Endothelial cell of umbilical vein (primary cell): ENCODE data around the gene KHSRP. TPM values are rescaled to one million over a fixed set of nuclear protein-coding genes. Genes with fewer than 3 reads are reported as not detected.

Experiments
- BruUV-seq: library from RNA; stranded (reverse); fragments of 400-500 nt; replicated peaks from 2 replicates; lab custom pipeline; 2021; lab: Mats Ljungman, UMichigan
- CTCF ChIA-PET: fragments of 300-600, 350-600 bp; sonication (Branson Sonifier 250); formaldehyde crosslinking; loops from one replicate; lab custom pipeline; 2021; ENCODE audit warnings: antibody characterized with exemption, inconsistent platforms; lab: Charles Lee
- POLR2A ChIA-PET: fragments of 300-600, 350-600 bp; sonication (Branson Sonifier 250); formaldehyde crosslinking; loops from one replicate; lab custom pipeline; 2021; ENCODE audit warnings: antibody characterized with exemption, inconsistent platforms; lab: Charles Lee
- DNase-seq: peaks from one replicate; pipeline ENCODE4 v3.0.0-alpha.2; 2011; ENCODE audit warnings: low read depth, low spot score
- FAIRE-seq: peaks from 2 replicates; lab custom pipeline; 2011; peaks lifted over from hg19 to GRCh38; lab: Jason Lieb, UNC
- H2AFZ ChIP-seq: 2 replicates; pipeline ENCODE4 v1.6.0; 2012; ENCODE audit warnings: low read depth, low read length, control low read depth, inconsistent platforms
- H3K27ac ChIP-seq: 2 replicates; pipeline ENCODE4 v1.5.1; 2011; ENCODE audit warnings: low read depth, mild to moderate bottlenecking, control low read depth, low read length, moderate library complexity; ENCODE audit not compliant: insufficient read depth
- H3K27me3 ChIP-seq, 2 experiments: 2 replicates each; pipeline versions ENCODE4 v1.6.0 to v1.6.1; 2011; ENCODE audit warnings: low read length in 2 of 2, mixed read lengths in 1 of 2; ENCODE audit not compliant: control insufficient read depth in 2 of 2, insufficient read depth in 2 of 2
- H3K36me3 ChIP-seq, 2 experiments: 2 replicates in 1 of 2; 3 replicates in 1 of 2; pipeline ENCODE4 v1.5.1; 2011; ENCODE audit warnings: low read length in 2 of 2, mild to moderate bottlenecking in 1 of 2, moderate library complexity in 1 of 2; ENCODE audit not compliant: control insufficient read depth in 2 of 2, insufficient read depth in 2 of 2; ENCODE audit errors: extremely low read depth in 1 of 2
- H3K4me1 ChIP-seq: 3 replicates; pipeline ENCODE4 v1.5.1; 2011; ENCODE audit warnings: mild to moderate bottlenecking, low read length; ENCODE audit not compliant: control insufficient read depth, insufficient read depth; ENCODE audit errors: extremely low read depth
- H3K4me2 ChIP-seq: 2 replicates; pipeline ENCODE4 v1.6.1; 2011; ENCODE audit warnings: low read length, control low read depth, mixed read lengths; ENCODE audit not compliant: insufficient read depth
- H3K4me3 ChIP-seq, 3 experiments: fragments of 200-600 bp in 1 of 3; sonication (generic), shearing (Covaris generic) in 1 of 3; replicated peaks in 1 of 3; 2 replicates each; pipeline ENCODE4 v1.5.1; 2011 to 2016; ENCODE audit warnings: control low read depth in 3 of 3, low read length in 3 of 3, mild to moderate bottlenecking in 2 of 3, inconsistent platforms in 1 of 3, low read depth in 1 of 3, moderate library complexity in 1 of 3; ENCODE audit not compliant: insufficient read depth in 1 of 3
- H3K79me2 ChIP-seq: 2 replicates; pipeline ENCODE4 v1.6.0; 2012; ENCODE audit warnings: low read length, inconsistent platforms; ENCODE audit not compliant: control insufficient read depth, insufficient read depth
- H3K9ac ChIP-seq: replicated peaks from 2 replicates; pipeline ENCODE3; 2011; ENCODE audit warnings: low read length, control low read depth; ENCODE audit not compliant: insufficient read depth; ENCODE audit errors: extremely low read depth
- H3K9me1 ChIP-seq: replicated peaks from 3 replicates; pipeline ENCODE4 v1.6.0; 2011; ENCODE audit warnings: mild to moderate bottlenecking, low read length; ENCODE audit not compliant: control insufficient read depth, insufficient read depth; ENCODE audit errors: extremely low read depth
- H3K9me3 ChIP-seq: replicated peaks from 2 replicates; pipeline ENCODE4 v1.5.1; 2012; ENCODE audit warnings: low read length, inconsistent platforms; ENCODE audit not compliant: control insufficient read depth, insufficient read depth
- H4K20me1 ChIP-seq: replicated peaks from 2 replicates; pipeline ENCODE3; 2011; ENCODE audit warnings: mild to moderate bottlenecking, low read length; ENCODE audit not compliant: control insufficient read depth, insufficient read depth; ENCODE audit errors: extremely low read depth
- EZH2 ChIP-seq: IDR thresholded peaks from 2 replicates; pipeline ENCODE4 v1.6.1; 2012; ENCODE audit warnings: borderline replicate concordance, low read depth, mild to moderate bottlenecking, moderate library complexity, low read length, inconsistent platforms; ENCODE audit not compliant: severe bottlenecking
- FOS ChIP-seq: IDR thresholded peaks from 2 replicates; pipeline ENCODE4 v1.6.1; 2011; ENCODE audit warnings: mild to moderate bottlenecking, low read length, moderate library complexity, borderline replicate concordance; ENCODE audit not compliant: insufficient read depth
- GATA2 ChIP-seq: IDR thresholded peaks from 2 replicates; pipeline ENCODE4 v1.7.0; 2011; ENCODE audit warnings: low read depth, mild to moderate bottlenecking, moderate library complexity, mixed read lengths, low read length; ENCODE audit not compliant: insufficient read length, insufficient read depth
- JUN ChIP-seq: IDR thresholded peaks from 2 replicates; pipeline ENCODE4 v1.6.1; 2011; ENCODE audit warnings: borderline replicate concordance, low read depth; ENCODE audit not compliant: insufficient read length, insufficient read depth
- MAX ChIP-seq: IDR thresholded peaks from 2 replicates; pipeline ENCODE4 v1.6.1; 2011; ENCODE audit not compliant: insufficient read depth, insufficient read length
- MYC ChIP-seq: IDR thresholded peaks from one replicate; pipeline ENCODE4 v1.6.1; 2011; ENCODE audit warnings: mild to moderate bottlenecking, low read depth, low read length
- POLR2A ChIP-seq: IDR thresholded peaks from 2 replicates; pipeline ENCODE4 v1.6.1; 2012; ENCODE audit warnings: low read depth, mild to moderate bottlenecking, control low read depth, low read length
- POLR2AphosphoS5 ChIP-seq: IDR thresholded peaks from 2 replicates; pipeline ENCODE4 v1.6.1; 2012; ENCODE audit warnings: low read depth, mild to moderate bottlenecking, control low read depth, low read length, moderate library complexity; ENCODE audit not compliant: insufficient read depth
- dilution Hi-C: fragments of 300-500 bp; cut with MboI; formaldehyde crosslinking; loops from one replicate; pipeline ENCODE4 v1.15.0; 2019; ENCODE audit warnings: low sequenced_read_pairs; ENCODE audit not compliant: extremely low pct_ligation_motif_present
- intact Hi-C: fragments of 100-400 bp; cut with micrococcal nuclease; formaldehyde crosslinking; loops from one replicate; pipeline ENCODE4 v1.10.0; 2022
- polyA plus RNA-seq, 4 experiments: library from polyadenylated mRNA; depleted of rRNA in 3 of 4; stranded (reverse) in 3 of 4; unstranded in 1 of 4; fragments of >200 nt; gene quantifications; 2 replicates each; pipeline versions ENCODE4 v1.2.1 to v1.2.3, GENCODE V29; 2011 to 2012; ENCODE audit warnings: missing spikeins in 1 of 4
- total RNA-seq: library from RNA; stranded (reverse); gene quantifications from 2 replicates; pipeline ENCODE4 v1.2.3, GENCODE V29; 2021
- TF ChIP-seq, protein P1 (sequence below), 2 donors: IDR thresholded peaks; 1 replicate in 1 of 2; 2 replicates in 1 of 2; pipeline ENCODE4 v1.5.1; 2011; ENCODE audit warnings: low read length in 2 of 2, mild to moderate bottlenecking in 2 of 2, moderate library complexity in 2 of 2, control low read depth in 1 of 2, inconsistent platforms in 1 of 2, low read depth in 1 of 2; ENCODE audit not compliant: insufficient read depth in 1 of 2; ENCODE audit errors: extremely low read depth in 1 of 2

Gene KHSRP
- total and polyA plus RNA-seq, 2 donors (not counting 3 experiments of a cell fraction or from before 2014, with no cell fraction given) = 98.3 to 372 TPM

DNA sequence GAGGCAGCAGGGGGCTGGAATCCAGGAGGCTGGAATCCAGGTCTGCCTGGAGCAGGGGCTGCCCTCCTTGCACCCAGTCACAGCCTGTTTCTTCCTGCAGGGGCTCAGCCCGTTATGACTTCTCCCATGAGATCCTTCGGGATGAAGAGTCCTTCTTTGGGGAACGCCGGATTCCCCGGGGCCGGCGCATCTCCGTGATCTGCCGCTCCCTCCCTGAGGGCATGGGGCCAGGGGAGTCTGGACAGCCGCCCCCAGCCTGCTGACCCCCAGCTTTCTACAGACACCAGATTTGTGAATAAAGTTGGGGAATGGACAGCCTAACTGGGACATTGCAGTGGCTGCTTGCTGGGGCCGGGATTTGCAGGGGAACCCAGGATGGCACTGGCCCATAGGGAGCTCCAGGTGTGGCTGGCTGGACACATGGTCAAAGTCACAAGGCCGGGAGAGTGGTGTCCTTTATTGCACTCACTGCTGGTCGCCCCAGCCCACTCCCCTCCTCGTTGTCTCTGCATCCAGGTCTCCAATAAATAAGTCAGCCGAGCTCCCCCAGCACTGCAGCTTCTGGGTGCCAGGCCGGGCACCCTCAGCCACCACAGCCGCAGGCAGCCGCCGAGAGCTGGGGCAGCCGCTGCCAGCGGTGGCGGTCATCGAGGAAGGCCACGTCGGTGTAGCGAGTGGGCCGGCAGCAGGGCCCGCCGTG, 49.8 kb downstream of the KHSRP start:
- H3K4me3 ChIP-seq = no peak overlapping the region
- dilution Hi-C loops = no loop called here
- no peaks in the 10 kb centered on the region for H4K20me1 ChIP-seq
- no peaks in the 10 kb centered on the region for H3K9me1 ChIP-seq
- intact Hi-C loops = loop anchor here (5.0 kb wide), 1 partner anchor 362 kb away; the partner anchor contains the start of genes GPR108 and TRIP10
- no peaks in the 10 kb centered on the region for H3K79me2 ChIP-seq
- ChIA-PET POLR2A (interaction anchor here (0.5 kb wide), 1 partner anchor 33 kb away, joined by 6 read pairs; no protein-coding TSS in a partner anchor), CTCF (no interaction called here)
- peaks cover 2% of the 10 kb centered on the region for H3K4me1 ChIP-seq
- no peak for FAIRE-seq
- no peak overlapping the region for H3K9ac ChIP-seq
- BruUV-seq = TSS peak; percentile 36
- no peak overlapping the region for H3K27ac ChIP-seq
- DNase-seq = no peak
- no peak overlapping the region for H3K4me2 ChIP-seq
- H3K9me3 ChIP-seq = no peaks in the 10 kb centered on the region
- peaks cover 0 to 6% of the 10 kb centered on the region in 2 experiments for H3K36me3 ChIP-seq
- no peaks in the 10 kb centered on the region for H3K27me3 ChIP-seq
- H2AFZ ChIP-seq = no peak overlapping the region
- TF ChIP-seq POLR2A (no peak), FOS (no peak), EZH2 (no peak), JUN (no peak), MAX (no peak), GATA2 (no peak), MYC (no peak), POLR2AphosphoS5 (no peak)
- TF ChIP-seq, protein P1, sequence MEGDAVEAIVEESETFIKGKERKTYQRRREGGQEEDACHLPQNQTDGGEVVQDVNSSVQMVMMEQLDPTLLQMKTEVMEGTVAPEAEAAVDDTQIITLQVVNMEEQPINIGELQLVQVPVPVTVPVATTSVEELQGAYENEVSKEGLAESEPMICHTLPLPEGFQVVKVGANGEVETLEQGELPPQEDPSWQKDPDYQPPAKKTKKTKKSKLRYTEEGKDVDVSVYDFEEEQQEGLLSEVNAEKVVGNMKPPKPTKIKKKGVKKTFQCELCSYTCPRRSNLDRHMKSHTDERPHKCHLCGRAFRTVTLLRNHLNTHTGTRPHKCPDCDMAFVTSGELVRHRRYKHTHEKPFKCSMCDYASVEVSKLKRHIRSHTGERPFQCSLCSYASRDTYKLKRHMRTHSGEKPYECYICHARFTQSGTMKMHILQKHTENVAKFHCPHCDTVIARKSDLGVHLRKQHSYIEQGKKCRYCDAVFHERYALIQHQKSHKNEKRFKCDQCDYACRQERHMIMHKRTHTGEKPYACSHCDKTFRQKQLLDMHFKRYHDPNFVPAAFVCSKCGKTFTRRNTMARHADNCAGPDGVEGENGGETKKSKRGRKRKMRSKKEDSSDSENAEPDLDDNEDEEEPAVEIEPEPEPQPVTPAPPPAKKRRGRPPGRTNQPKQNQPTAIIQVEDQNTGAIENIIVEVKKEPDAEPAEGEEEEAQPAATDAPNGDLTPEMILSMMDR (IDR thresholded peaks at IDR 0.05; ENCODE audit: extremely low read depth in 1 of 2, insufficient read depth in 1 of 2, low read depth in 1 of 2, low read length in 2 of 2) = no peak
